HTERT RPE-1 (cell line): ENCODE results near the gene RPN1.

Experiments
- in situ Hi-C: fragments of 300-500 bp; cut with MboI; formaldehyde crosslinking; loops from 4 replicates; pipeline ENCODE4 v1.14.3; 2020; ENCODE audit warnings: low sequenced_read_pairs

The RPN1 gene

GRCh38 chr3:128585974-128586373 lies 64.6 kb downstream of the RPN1 start:
- in situ Hi-C loops: loop anchor here (25.0 kb wide), 1 partner anchor 149 kb away; no protein-coding TSS in a partner anchor

- in situ Hi-C loops: loop anchor here (25.0 kb wide), 1 partner anchor 148 kb away; no protein-coding TSS in a partner anchor
Observed at GRCh38 chr3:128585189-128585588, 65.4 kb downstream of the RPN1 start.

GRCh38 chr3:128584412-128585020 lies 66.1 kb downstream of the RPN1 start:
- in situ Hi-C loops: loop anchor here (25.0 kb wide), 1 partner anchor 147 kb away; no protein-coding TSS in a partner anchor

- in situ Hi-C loops: loop anchor here (25.0 kb wide), 1 partner anchor 144 kb away; no protein-coding TSS in a partner anchor
Observed at GRCh38 chr3:128581566-128581965, 69.1 kb downstream of the RPN1 start.

GRCh38 chr3:128579927-128580326 lies 70.7 kb downstream of the RPN1 start:
- in situ Hi-C loops: loop anchor here (25.0 kb wide), 1 partner anchor 143 kb away; no protein-coding TSS in a partner anchor

- in situ Hi-C loops: loop anchor here (25.0 kb wide), 1 partner anchor 141 kb away; no protein-coding TSS in a partner anchor
Observed at GRCh38 chr3:128578346-128578745, 72.3 kb downstream of the RPN1 start.

GRCh38 chr3:128577711-128578110 lies 72.9 kb downstream of the RPN1 start:
- in situ Hi-C loops: loop anchor here (25.0 kb wide), 1 partner anchor 140 kb away; no protein-coding TSS in a partner anchor

GRCh38 chr3:128576290-128576689 lies 74.3 kb downstream of the RPN1 start:
- in situ Hi-C loops: loop anchor here (25.0 kb wide), 1 partner anchor 139 kb away; no protein-coding TSS in a partner anchor

- in situ Hi-C loops: loop anchor here (25.0 kb wide), 1 partner anchor 138 kb away; no protein-coding TSS in a partner anchor
Observed at GRCh38 chr3:128575777-128576176, 74.8 kb downstream of the RPN1 start.

GRCh38 chr3:128573707-128574162 lies 76.9 kb downstream of the RPN1 start:
- in situ Hi-C loops: no loop called here

- in situ Hi-C loops: no loop called here
Observed at GRCh38 chr3:128573160-128573559, 77.5 kb downstream of the RPN1 start.

GRCh38 chr3:128572644-128573105 lies 77.9 kb downstream of the RPN1 start:
- in situ Hi-C loops: no loop called here

- in situ Hi-C loops: no loop called here
Observed at GRCh38 chr3:128572013-128572412, 78.6 kb downstream of the RPN1 start.
